H1 (cell line): ENCODE results near the gene OR8D2. TPM values are rescaled to one million over a fixed set of nuclear protein-coding genes. Genes with fewer than 3 reads are reported as not detected.

Source experiments
- BRCA1 ChIP-seq: IDR thresholded peaks from 2 replicates; pipeline ENCODE4 v1.6.1; 2012; ENCODE audit warnings: low read depth, low read length, improper control_type of control experiment
- CBX8 ChIP-seq: fragments of 300-800, 300-1000 bp; sonication (generic); IDR thresholded peaks from 2 replicates; pipeline ENCODE4 v1.7.1; 2016; ENCODE audit warnings: low read depth, low read length, borderline replicate concordance
- SP2 ChIP-seq: IDR thresholded peaks from 2 replicates; pipeline ENCODE4 v1.6.1; 2012; ENCODE audit warnings: mild to moderate bottlenecking, low read length, inconsistent platforms
- TAF1 ChIP-seq: IDR thresholded peaks from 2 replicates; pipeline ENCODE4 v1.6.1; 2011; ENCODE audit warnings: mild to moderate bottlenecking, low read depth, low read length
- polyA plus RNA-seq, 7 experiments: library from polyadenylated mRNA; depleted of rRNA in 3 of 7; stranded (reverse) in 5 of 7; unstranded in 2 of 7; fragments of >200 nt in 5 of 7; fragments of 200-250 nt in 2 of 7; gene quantifications; 1 replicate in 5 of 7; 2 replicates in 1 of 7; 4 replicates in 1 of 7; pipeline versions ENCODE4 v1.2.1 to v1.2.3, GENCODE V29; 2011 to 2013; ENCODE audit warnings: missing spikeins in 2 of 7, mixed read lengths in 2 of 7
- total RNA-seq: library from RNA; stranded (reverse); fragmentation: NEBNext Ultra II Directional; extraction: Animal tissue kit (Norgen Biotek cat#: 25700); gene quantifications from 2 replicates; pipeline ENCODE4 v1.2.1, GENCODE V29; 2021
- TF ChIP-seq, protein P1 (sequence below): fragments of 300-600 bp; sonication (generic); IDR thresholded peaks from 2 replicates; pipeline ENCODE4 v1.7.1; 2012; ENCODE audit warnings: low read length, moderate library complexity, mild to moderate bottlenecking, inconsistent platforms; ENCODE audit not compliant: insufficient replicate concordance

OR8D2 gene
- total and polyA plus RNA-seq, 2 of the 8 experiments (the other 6 are each of a cell fraction or from before 2014, with no cell fraction given) = not detected

GRCh38 chr11:124310721-124311120, 9.3 kb downstream of the OR8D2 start (continued):
- TF ChIP-seq, protein P1, sequence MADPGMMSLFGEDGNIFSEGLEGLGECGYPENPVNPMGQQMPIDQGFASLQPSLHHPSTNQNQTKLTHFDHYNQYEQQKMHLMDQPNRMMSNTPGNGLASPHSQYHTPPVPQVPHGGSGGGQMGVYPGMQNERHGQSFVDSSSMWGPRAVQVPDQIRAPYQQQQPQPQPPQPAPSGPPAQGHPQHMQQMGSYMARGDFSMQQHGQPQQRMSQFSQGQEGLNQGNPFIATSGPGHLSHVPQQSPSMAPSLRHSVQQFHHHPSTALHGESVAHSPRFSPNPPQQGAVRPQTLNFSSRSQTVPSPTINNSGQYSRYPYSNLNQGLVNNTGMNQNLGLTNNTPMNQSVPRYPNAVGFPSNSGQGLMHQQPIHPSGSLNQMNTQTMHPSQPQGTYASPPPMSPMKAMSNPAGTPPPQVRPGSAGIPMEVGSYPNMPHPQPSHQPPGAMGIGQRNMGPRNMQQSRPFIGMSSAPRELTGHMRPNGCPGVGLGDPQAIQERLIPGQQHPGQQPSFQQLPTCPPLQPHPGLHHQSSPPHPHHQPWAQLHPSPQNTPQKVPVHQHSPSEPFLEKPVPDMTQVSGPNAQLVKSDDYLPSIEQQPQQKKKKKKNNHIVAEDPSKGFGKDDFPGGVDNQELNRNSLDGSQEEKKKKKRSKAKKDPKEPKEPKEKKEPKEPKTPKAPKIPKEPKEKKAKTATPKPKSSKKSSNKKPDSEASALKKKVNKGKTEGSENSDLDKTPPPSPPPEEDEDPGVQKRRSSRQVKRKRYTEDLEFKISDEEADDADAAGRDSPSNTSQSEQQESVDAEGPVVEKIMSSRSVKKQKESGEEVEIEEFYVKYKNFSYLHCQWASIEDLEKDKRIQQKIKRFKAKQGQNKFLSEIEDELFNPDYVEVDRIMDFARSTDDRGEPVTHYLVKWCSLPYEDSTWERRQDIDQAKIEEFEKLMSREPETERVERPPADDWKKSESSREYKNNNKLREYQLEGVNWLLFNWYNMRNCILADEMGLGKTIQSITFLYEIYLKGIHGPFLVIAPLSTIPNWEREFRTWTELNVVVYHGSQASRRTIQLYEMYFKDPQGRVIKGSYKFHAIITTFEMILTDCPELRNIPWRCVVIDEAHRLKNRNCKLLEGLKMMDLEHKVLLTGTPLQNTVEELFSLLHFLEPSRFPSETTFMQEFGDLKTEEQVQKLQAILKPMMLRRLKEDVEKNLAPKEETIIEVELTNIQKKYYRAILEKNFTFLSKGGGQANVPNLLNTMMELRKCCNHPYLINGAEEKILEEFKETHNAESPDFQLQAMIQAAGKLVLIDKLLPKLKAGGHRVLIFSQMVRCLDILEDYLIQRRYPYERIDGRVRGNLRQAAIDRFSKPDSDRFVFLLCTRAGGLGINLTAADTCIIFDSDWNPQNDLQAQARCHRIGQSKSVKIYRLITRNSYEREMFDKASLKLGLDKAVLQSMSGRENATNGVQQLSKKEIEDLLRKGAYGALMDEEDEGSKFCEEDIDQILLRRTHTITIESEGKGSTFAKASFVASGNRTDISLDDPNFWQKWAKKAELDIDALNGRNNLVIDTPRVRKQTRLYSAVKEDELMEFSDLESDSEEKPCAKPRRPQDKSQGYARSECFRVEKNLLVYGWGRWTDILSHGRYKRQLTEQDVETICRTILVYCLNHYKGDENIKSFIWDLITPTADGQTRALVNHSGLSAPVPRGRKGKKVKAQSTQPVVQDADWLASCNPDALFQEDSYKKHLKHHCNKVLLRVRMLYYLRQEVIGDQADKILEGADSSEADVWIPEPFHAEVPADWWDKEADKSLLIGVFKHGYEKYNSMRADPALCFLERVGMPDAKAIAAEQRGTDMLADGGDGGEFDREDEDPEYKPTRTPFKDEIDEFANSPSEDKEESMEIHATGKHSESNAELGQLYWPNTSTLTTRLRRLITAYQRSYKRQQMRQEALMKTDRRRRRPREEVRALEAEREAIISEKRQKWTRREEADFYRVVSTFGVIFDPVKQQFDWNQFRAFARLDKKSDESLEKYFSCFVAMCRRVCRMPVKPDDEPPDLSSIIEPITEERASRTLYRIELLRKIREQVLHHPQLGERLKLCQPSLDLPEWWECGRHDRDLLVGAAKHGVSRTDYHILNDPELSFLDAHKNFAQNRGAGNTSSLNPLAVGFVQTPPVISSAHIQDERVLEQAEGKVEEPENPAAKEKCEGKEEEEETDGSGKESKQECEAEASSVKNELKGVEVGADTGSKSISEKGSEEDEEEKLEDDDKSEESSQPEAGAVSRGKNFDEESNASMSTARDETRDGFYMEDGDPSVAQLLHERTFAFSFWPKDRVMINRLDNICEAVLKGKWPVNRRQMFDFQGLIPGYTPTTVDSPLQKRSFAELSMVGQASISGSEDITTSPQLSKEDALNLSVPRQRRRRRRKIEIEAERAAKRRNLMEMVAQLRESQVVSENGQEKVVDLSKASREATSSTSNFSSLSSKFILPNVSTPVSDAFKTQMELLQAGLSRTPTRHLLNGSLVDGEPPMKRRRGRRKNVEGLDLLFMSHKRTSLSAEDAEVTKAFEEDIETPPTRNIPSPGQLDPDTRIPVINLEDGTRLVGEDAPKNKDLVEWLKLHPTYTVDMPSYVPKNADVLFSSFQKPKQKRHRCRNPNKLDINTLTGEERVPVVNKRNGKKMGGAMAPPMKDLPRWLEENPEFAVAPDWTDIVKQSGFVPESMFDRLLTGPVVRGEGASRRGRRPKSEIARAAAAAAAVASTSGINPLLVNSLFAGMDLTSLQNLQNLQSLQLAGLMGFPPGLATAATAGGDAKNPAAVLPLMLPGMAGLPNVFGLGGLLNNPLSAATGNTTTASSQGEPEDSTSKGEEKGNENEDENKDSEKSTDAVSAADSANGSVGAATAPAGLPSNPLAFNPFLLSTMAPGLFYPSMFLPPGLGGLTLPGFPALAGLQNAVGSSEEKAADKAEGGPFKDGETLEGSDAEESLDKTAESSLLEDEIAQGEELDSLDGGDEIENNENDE = no peak
- TF ChIP-seq TAF1 (no peak), CBX8 (no peak), SP2 (no peak), BRCA1 (no peak)
